NOMO-1 treated with DMSO at 0.1 percent for 48 hours (cell line): ENCODE data around the gene MATR3.
"Not testable (repeated sequence)": the region's sequence is repeated elsewhere in the genome, so short reads cannot be mapped to it uniquely, and the experiment has no call there.

Experiments used
- DNase-seq: peaks from one replicate; lab custom pipeline; 2025; ENCODE audit not compliant: unreplicated experiment; lab: John Stamatoyannopoulos, UW

The MATR3 gene

GRCh38 chr5:139293507-139294373 is at the start of gene MATR3:
MATR3 (plus strand) TSS chr5:139293740; CDS start chr5:139307416, 13,676 bp downstream.
- peak; percentile 88 for DNase-seq

GRCh38 chr5:139245637-139246339 is 47.8 kb upstream of the MATR3 start:
- DNase-seq: no peak

GRCh38 chr5:139246394-139246793 is 47.1 kb upstream of the MATR3 start:
- peak; percentile 79 for DNase-seq

- no peak for DNase-seq
These were observed 44.6 kb upstream of the MATR3 start for GRCh38 chr5:139248826-139249453.

- no peak for DNase-seq
These were observed 42.3 kb upstream of the MATR3 start for GRCh38 chr5:139251281-139251687.

- no peak for DNase-seq
These were observed 41.7 kb upstream of the MATR3 start for GRCh38 chr5:139251695-139252288.

- DNase-seq: no peak
These were observed 40.4 kb upstream of the MATR3 start for GRCh38 chr5:139253115-139253514.

GRCh38 chr5:139256820-139257219 is 36.7 kb upstream of the MATR3 start:
- DNase-seq: no peak

GRCh38 chr5:139262059-139262741 is 31.3 kb upstream of the MATR3 start:
- no peak for DNase-seq

GRCh38 chr5:139262742-139263445 is 30.6 kb upstream of the MATR3 start:
- DNase-seq: peak; percentile 82

GRCh38 chr5:139263536-139263935 is 30.0 kb upstream of the MATR3 start:
- no peak for DNase-seq

- DNase-seq: no peak
These were observed 29.6 kb upstream of the MATR3 start for GRCh38 chr5:139263946-139264345.

- no peak for DNase-seq
These were observed 28.5 kb upstream of the MATR3 start for GRCh38 chr5:139265001-139265400.

- DNase-seq: no peak
These were observed 27.3 kb upstream of the MATR3 start for GRCh38 chr5:139266236-139266635.

- DNase-seq: no peak
These were observed 26.1 kb upstream of the MATR3 start for GRCh38 chr5:139267481-139267880.

GRCh38 chr5:139268364-139269202 is 25.0 kb upstream of the MATR3 start:
- DNase-seq: peak; percentile 27

- DNase-seq: not testable (repeated sequence)
These were observed 22.8 kb upstream of the MATR3 start for GRCh38 chr5:139270718-139271117.

GRCh38 chr5:139271201-139272027 is 22.1 kb upstream of the MATR3 start:
- DNase-seq: peak; percentile 50
